LNCAP (cell line): ENCODE measurements around the gene DCBLD1.

Experiments used
- TF ChIP-seq, protein P1 (sequence below): fragments of 450-650 bp; IDR thresholded peaks from 2 replicates; pipeline ENCODE4 v1.5.1; 2017; ENCODE audit warnings: mild to moderate bottlenecking

DCBLD1 gene

DNA sequence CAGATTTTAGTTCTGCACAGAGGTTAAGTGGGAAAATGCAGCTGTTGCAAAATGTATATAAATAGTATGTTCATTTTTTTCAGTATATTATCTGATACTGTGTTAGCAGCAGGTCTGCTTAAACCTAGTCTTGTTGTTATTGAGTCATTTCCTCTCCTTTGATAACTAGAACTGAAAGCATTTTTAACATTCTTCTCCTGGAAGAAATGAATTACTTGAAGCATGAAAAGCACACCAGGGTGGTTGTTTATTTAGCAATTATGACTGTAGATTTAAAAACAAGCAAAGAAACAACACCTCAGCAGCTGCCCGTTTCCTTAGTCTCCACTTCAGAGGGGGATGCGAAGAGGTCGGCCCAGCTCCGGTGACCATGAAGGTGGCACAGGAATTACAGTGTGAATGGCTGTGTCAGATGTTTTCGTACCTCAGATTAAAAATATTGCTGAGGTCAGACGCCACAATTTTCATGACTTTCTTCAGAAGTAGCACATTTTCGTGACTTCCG, 66.4 kb downstream of the DCBLD1 start:
- TF ChIP-seq, protein P1, sequence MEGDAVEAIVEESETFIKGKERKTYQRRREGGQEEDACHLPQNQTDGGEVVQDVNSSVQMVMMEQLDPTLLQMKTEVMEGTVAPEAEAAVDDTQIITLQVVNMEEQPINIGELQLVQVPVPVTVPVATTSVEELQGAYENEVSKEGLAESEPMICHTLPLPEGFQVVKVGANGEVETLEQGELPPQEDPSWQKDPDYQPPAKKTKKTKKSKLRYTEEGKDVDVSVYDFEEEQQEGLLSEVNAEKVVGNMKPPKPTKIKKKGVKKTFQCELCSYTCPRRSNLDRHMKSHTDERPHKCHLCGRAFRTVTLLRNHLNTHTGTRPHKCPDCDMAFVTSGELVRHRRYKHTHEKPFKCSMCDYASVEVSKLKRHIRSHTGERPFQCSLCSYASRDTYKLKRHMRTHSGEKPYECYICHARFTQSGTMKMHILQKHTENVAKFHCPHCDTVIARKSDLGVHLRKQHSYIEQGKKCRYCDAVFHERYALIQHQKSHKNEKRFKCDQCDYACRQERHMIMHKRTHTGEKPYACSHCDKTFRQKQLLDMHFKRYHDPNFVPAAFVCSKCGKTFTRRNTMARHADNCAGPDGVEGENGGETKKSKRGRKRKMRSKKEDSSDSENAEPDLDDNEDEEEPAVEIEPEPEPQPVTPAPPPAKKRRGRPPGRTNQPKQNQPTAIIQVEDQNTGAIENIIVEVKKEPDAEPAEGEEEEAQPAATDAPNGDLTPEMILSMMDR = no peak

DNA sequence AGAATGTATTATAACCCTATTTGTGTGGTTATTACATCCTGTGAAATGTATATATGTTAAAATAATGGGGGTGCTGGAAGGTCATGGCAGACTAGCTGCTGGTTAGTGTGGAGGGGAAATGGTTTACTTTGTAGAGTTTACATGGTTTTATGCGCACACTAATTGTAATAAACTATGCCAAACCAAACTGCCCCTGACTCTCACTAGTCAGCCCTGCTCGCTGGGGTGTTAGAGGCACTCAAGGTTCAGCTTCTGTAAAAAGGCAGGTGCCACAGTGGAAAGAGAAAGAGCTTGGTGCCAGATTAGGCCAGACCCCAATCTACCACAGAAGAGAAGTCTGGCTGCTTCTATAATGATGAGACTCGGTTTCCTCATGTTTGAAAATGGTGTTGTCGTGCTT, 67.1 kb downstream of the DCBLD1 start:
- TF ChIP-seq, protein P1 = no peak

- TF ChIP-seq, protein P1 = no peak
Observed at GRCh38 chr6:117550078-117550600, 67.7 kb downstream of the DCBLD1 start.

DNA sequence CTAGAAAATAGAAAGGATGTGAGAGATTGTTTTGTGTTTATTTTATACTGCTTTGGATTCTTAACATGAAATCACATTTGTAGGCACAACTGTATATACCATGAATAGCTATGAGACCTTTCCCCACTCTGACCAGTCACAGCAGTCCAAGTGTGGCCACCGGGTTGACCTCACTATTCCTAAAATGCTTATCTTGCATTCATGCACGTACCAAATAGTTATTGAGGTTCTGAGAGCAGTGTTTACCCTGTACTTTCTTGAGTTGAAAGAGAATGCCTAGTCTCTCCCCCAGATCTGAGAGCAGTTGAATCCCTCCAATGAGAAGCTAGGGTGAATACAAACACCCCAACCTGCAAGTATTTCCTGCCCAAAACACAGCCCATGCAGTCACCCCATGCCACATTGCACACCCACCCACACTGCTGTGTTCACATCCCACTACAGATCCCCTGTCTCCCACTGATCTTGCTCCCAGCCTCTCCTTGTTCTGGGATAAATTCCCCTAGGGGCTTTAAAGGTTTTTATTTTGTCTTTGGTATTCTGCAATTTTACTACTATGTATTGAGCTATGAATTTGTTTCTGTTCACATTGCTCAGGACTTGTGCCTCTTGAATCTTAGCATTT, 68.3 kb downstream of the DCBLD1 start:
- TF ChIP-seq, protein P1 = no peak

- TF ChIP-seq, protein P1 = no peak
Observed at GRCh38 chr6:117552618-117553017, 70.1 kb downstream of the DCBLD1 start.

GRCh38 chr6:117553142-117553541, 70.7 kb downstream of the DCBLD1 start:
- TF ChIP-seq, protein P1 = no peak

GRCh38 chr6:117555262-117555849, 72.9 kb downstream of the DCBLD1 start:
- TF ChIP-seq, protein P1 = no peak
